GM19372 (cell line): Measurements from ENCODE around the gene L3HYPDH.

Experiments
- ATAC-seq: cut with Tn5 transposase; IDR thresholded peaks from one replicate; pipeline ENCODE4 v1.9.1; 2021; ENCODE audit warnings: mild to moderate bottlenecking, low read depth, moderate library complexity; ENCODE audit not compliant: unreplicated experiment

Gene L3HYPDH

GRCh38 chr14:59428581-59429012 is 55.6 kb downstream of the L3HYPDH start:
- no peak for ATAC-seq

- no peak for ATAC-seq
Measured at GRCh38 chr14:59427653-59428580, 56.3 kb downstream of the L3HYPDH start.

DNA sequence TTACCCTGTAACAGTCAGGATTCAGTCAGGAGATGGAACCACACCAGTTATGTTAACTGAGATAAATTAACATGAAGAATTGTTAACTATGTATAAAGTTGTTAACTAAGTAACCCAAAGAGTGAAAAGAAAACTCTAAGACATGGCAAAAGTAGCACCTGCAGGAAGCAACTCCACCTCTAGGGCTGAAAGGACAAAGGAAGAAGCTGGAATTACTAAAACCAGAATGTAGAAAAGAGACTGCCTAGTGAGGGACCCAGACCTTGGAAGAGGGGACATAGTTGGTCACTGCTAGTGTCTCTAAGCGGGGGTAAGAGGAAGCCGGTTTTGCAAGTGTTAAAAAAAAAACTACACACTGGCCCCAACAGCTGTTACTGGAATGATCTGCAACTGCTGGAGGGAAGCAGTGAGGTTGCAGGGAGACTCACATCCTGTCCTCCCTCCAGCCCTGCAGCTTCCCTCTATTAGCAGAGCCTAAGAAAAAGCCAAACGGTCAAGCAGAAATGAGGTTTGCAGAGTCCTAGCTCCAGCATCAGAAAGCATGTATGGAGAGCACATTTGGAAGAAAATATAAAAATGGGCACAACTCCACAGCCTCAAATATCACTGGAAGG is 58.8 kb downstream of the L3HYPDH start:
- no peak for ATAC-seq

- no peak for ATAC-seq
Measured at GRCh38 chr14:59424341-59425071, 59.7 kb downstream of the L3HYPDH start.
